ENCODE data around the gene REEP2. TPM values are rescaled to one million over a fixed set of nuclear protein-coding genes. Genes with fewer than 3 reads are reported as not detected.

Gene REEP2
- polyA plus RNA-seq, 1 of the 3 experiments (the other 2 are of a cell fraction), result 31.2 TPM

DNA sequence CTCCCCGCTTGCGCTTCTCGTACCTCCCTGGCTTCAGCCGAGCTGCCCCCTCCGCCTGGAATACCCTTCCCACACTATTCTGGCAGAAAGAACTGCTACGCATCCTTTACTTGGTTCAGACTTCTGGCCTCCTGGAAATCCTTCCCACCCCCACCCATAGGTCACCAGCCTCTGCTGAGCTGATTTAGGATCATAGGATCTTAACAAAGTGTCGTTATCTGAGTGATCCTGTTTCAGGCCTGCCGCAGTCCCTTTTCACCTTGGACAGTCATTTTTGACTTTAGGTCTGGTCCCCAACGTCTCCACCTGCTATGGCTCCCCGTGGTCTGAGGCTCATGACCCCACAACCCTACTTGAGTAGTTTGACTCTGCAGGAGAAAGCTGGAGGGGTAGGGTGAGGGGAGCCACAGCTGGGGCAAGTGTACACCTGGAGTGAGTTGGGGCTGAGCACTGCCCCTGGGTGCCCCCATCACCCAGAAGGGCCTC, 53.7 kb downstream of the REEP2 start (continued):
- no peak for TF ChIP-seq SIN3A (IDR thresholded peaks at IDR 0.05; ENCODE audit: borderline replicate concordance, low read depth, low read length)
- no peak for TF ChIP-seq NRF1 (IDR thresholded peaks at IDR 0.05; ENCODE audit: low read depth, low read length)
- no peak for TF ChIP-seq POLR2AphosphoS5 (IDR thresholded peaks at IDR 0.05; ENCODE audit: low read depth, low read length)
- TF ChIP-seq, protein P1, sequence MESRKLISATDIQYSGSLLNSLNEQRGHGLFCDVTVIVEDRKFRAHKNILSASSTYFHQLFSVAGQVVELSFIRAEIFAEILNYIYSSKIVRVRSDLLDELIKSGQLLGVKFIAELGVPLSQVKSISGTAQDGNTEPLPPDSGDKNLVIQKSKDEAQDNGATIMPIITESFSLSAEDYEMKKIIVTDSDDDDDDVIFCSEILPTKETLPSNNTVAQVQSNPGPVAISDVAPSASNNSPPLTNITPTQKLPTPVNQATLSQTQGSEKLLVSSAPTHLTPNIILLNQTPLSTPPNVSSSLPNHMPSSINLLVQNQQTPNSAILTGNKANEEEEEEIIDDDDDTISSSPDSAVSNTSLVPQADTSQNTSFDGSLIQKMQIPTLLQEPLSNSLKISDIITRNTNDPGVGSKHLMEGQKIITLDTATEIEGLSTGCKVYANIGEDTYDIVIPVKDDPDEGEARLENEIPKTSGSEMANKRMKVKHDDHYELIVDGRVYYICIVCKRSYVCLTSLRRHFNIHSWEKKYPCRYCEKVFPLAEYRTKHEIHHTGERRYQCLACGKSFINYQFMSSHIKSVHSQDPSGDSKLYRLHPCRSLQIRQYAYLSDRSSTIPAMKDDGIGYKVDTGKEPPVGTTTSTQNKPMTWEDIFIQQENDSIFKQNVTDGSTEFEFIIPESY (IDR thresholded peaks at IDR 0.05; ENCODE audit: borderline replicate concordance, low read depth), result no peak
- TF ChIP-seq TEAD4 (IDR thresholded peaks at IDR 0.05; ENCODE audit: borderline replicate concordance, insufficient read depth), result no peak
- TF ChIP-seq, protein P2, sequence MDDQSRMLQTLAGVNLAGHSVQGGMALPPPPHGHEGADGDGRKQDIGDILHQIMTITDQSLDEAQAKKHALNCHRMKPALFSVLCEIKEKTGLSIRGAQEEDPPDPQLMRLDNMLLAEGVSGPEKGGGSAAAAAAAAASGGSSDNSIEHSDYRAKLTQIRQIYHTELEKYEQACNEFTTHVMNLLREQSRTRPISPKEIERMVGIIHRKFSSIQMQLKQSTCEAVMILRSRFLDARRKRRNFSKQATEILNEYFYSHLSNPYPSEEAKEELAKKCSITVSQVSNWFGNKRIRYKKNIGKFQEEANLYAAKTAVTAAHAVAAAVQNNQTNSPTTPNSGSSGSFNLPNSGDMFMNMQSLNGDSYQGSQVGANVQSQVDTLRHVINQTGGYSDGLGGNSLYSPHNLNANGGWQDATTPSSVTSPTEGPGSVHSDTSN (IDR thresholded peaks at IDR 0.05), result no peak

DNA sequence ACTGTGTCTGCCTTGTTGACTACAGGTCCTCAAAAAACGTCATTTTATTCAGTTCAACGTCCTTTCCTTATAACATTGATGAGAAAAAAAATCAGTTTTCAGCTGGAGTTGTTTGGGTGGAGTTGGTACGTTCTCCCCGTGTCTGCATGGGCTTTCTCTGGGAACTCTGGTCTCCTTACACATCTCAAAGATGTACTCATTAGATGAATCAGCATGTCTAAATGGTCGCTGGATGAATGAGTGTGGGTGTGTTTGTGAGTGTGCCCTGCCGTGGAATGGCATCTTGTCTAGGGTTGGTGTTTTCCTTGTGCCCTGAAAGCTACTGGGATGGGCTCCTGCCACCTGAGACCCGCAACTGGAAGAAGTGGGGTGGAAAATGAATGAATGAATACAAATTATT, 56.5 kb downstream of the REEP2 start:
- H3K9me3 ChIP-seq, result no peaks in the 10 kb centered on the region
- H3K79me2 ChIP-seq (ENCODE audit: insufficient read depth), result no peaks in the 10 kb centered on the region
- H3K27ac ChIP-seq (ENCODE audit: low read depth in 2 of 2, low read length in 1 of 2), result no peak overlapping the region
- no peak overlapping the region for H3K9ac ChIP-seq
- no peaks in the 10 kb centered on the region for H3K27me3 ChIP-seq (ENCODE audit: insufficient read depth)
- no peak overlapping the region for H3K4me2 ChIP-seq
- peaks cover 6 to 30% of the 10 kb centered on the region in 2 experiments; a peak in 2 of 4 replicates for H3K4me1 ChIP-seq (ENCODE audit: control insufficient read depth in 1 of 2, insufficient read depth in 2 of 2, low read depth in 1 of 2, low read length in 1 of 2)
- H2AFZ ChIP-seq (ENCODE audit: low read depth), result no peak overlapping the region
- TF ChIP-seq GABPA (IDR thresholded peaks at IDR 0.05; ENCODE audit: low read depth) (no peak), IRF3 (IDR thresholded peaks at IDR 0.05; ENCODE audit: low read depth, low read length) (no peak), ELF1 (IDR thresholded peaks at IDR 0.05) (no peak), TCF12 (IDR thresholded peaks at IDR 0.05) (no peak), YY1 (IDR thresholded peaks at IDR 0.05; ENCODE audit: low read depth) (no peak), RXRA (IDR thresholded peaks at IDR 0.05; ENCODE audit: borderline replicate concordance, low read depth) (no peak)
- no peaks in the 10 kb centered on the region for H4K20me1 ChIP-seq (ENCODE audit: insufficient read depth)
- DNase-seq, result no peak
- peaks cover 4% of the 10 kb centered on the region for H3F3A ChIP-seq (replicated peaks; ENCODE audit: insufficient read depth)
- no peaks in the 10 kb centered on the region for H3K36me3 ChIP-seq (replicated peaks in 1 of 2; ENCODE audit: control insufficient read depth in 1 of 2, insufficient read depth in 2 of 2, low read length in 1 of 2)
- WGBS (ENCODE audit: low lambda C conversion rate), result 75% methylated on average over 7 of the region's 7 CpGs
- H3K9me2 ChIP-seq, result no peaks in the 10 kb centered on the region
- POLR2A ChIA-PET, result no interaction called here
- CTCF ChIA-PET, result interaction anchor here (1.3 to 11.7 kb wide), 4 partner anchors 8 to 143 kb away, joined by 3 to 196 read pairs (median 21); partner anchors contain the start of genes EGR1 and KDM3B
- H3K4me3 ChIP-seq (ENCODE audit: low read depth in 2 of 2, low read length in 1 of 2), result no peak overlapping the region

Small RNA genes lying within 50 kb of the gene (small RNA-seq; reads per million reads assigned to genes)
- gene AC113403.1, result 0 reads per million in 7 experiments

Other genes starting within 250 kb of the REEP2 start
- 20.2 and 31.5 TPM in 2 replicates for gene CDC23, start 225.7 kb upstream of the REEP2 start, polyA plus RNA-seq (2012; rRNA removed)
- 0.11 and 0.15 TPM in 2 replicates for gene GFRA3, start 164.4 kb upstream of the REEP2 start, polyA plus RNA-seq (2012; rRNA removed)
- gene CDC25C, start 107.3 kb upstream of the REEP2 start, polyA plus RNA-seq (2012; rRNA removed), result 4.9 and 5.2 TPM in 2 replicates
- 14.5 and 18.7 TPM in 2 replicates for gene FAM53C, start 100.8 kb upstream of the REEP2 start, polyA plus RNA-seq (2012; rRNA removed)
- gene KDM3B, start 86.4 kb upstream of the REEP2 start, polyA plus RNA-seq (2012; rRNA removed), result 22.4 and 24.5 TPM in 2 replicates
- 28.4 and 48.0 TPM in 2 replicates for gene EGR1, start 26.4 kb downstream of the REEP2 start, polyA plus RNA-seq (2012; rRNA removed)
- 36.7 and 48.7 TPM in 2 replicates for gene ETF1, start 104.2 kb downstream of the REEP2 start, polyA plus RNA-seq (2012; rRNA removed)
- 153 and 196 TPM in 2 replicates for gene HSPA9, start 136.3 kb downstream of the REEP2 start, polyA plus RNA-seq (2012; rRNA removed)